ENCODE measurements around the gene MICAL3.
"Not testable (repeated sequence)": the region's sequence is repeated elsewhere in the genome, so short reads cannot be mapped to it uniquely, and the experiment has no call there.

The MICAL3 gene, protein sequence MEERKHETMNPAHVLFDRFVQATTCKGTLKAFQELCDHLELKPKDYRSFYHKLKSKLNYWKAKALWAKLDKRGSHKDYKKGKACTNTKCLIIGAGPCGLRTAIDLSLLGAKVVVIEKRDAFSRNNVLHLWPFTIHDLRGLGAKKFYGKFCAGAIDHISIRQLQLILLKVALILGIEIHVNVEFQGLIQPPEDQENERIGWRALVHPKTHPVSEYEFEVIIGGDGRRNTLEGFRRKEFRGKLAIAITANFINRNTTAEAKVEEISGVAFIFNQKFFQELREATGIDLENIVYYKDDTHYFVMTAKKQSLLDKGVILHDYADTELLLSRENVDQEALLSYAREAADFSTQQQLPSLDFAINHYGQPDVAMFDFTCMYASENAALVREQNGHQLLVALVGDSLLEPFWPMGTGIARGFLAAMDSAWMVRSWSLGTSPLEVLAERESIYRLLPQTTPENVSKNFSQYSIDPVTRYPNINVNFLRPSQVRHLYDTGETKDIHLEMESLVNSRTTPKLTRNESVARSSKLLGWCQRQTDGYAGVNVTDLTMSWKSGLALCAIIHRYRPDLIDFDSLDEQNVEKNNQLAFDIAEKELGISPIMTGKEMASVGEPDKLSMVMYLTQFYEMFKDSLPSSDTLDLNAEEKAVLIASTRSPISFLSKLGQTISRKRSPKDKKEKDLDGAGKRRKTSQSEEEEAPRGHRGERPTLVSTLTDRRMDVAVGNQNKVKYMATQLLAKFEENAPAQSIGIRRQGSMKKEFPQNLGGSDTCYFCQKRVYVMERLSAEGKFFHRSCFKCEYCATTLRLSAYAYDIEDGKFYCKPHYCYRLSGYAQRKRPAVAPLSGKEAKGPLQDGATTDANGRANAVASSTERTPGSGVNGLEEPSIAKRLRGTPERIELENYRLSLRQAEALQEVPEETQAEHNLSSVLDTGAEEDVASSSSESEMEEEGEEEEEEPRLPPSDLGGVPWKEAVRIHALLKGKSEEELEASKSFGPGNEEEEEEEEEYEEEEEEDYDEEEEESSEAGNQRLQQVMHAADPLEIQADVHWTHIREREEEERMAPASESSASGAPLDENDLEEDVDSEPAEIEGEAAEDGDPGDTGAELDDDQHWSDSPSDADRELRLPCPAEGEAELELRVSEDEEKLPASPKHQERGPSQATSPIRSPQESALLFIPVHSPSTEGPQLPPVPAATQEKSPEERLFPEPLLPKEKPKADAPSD (N-terminal part only)

DNA sequence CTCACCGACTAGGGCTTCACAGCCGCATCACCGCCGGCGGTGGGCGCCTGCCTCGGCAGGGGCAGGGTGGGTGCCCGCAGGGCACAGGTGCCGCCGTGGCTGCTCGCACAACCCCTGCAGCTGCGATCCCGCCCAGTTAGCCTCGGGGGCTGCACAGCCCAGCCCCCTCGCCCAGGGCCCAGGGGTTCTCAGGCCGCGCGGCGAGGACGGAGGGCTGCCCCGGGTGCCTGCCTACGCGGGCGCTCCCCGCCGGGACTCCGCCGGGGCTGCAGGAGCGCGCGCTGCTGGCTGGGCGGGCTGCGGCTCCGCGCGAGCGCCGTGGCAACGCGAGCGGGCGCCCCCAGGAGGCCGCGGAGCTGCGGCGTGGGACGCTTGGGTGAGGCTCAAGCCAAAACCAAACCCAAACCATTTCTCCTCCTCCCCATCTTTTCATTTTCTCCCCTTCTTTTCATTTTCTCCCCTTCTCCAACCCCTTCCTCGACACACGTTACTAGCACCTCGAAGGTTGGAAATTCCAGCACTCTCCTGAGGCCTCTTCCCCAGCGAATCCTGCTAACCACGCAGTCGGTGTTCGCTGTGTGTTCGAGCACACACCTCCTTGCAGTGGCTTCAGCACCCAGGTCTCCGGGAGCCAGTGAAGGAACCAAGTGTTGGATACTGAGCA is at the start of gene MICAL3:
Gene MICAL3 (minus strand): TSS at position 286 of the 664 bp plus-strand sequence. CDS start 117,749 bp downstream, outside the sequence.
- DNase-seq = no peak

DNA sequence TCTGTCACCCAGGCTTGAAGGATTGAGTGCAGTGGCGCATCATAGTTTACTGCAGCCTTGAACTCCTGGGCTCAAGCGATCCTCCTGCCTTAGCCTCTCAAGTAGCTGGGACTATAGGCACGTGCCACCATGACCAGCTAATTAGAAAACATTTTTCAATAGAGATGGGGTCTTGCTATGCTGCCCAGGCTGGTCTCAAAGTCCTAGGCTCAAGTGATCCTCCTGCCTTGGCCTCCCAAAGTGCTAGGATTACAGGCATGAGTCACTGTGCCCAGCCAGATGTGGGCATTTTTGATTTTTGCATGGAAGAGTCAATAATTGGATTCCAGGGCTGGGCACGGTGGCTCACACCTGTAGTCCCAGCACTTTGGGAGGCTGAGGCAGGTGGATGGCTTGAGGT is 49.6 kb upstream of the MICAL3 start:
- DNase-seq = not testable (repeated sequence)

DNA sequence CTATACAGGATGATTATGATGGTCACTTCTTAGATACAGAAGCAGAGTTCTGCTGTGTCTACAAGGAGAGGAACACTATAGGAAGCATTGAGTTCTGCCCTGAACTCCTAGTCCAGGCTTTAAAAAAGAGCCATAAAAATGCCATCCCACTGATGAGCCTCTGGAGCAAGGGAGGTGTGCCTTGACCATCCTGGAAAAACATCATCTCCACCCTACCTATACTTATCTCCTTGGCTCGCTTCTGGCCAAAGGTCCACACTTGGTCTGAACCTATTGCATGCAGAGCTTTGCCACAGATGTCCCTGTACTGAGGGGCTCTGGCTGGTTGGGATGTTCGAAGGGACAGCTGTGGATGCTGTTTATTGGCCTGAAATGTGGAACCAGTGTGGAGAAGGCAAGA is 49.1 kb upstream of the MICAL3 start:
- no peak for DNase-seq

DNA sequence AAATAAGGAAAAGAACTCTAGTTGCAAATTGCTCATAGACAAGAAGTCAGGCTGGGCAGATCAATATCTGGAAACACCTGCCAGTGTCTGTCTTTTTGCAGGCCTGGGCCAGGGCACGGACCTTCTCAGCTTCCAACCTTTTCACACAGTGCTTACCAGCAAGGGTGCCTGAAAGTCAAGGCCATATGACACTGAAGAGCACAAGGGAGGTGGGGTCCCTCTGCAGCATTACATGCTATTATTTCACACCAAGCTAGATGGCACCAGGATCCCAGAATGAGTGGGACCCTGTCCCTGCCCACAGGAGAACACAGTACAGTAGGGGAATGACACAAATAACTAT is 47.6 kb upstream of the MICAL3 start:
- DNase-seq = no peak

DNA sequence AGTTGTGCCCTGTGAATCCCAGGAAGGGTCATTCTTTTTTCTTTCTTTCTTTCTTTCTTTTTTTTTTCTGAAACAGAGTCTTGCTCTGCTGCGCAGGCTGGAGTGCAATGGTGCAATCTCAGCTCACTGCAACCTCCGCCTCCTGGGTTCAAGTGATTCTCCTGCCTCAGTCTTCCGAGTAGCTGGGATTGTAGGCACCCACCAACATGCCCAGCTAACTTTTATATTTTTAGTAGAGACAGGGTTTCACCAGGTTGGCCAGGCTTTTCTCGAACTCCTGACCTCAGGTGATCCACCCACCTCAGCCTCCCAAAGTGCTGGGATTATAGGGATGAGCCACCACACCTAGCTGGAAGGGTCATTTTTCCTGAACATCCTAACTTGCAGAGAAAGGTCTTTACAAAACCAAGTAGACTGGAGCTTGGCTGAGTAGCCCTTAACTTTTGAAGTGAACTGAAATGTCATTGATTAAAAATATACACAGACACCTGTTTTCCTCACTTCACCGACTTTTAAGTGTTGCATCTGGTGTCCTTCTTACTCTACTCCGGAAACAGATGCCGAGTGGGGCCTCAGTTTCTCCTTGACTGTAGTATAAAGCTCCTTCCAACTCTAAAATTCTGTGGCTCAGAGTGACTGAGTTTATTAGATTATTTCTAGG is 47.1 kb upstream of the MICAL3 start:
- not testable (repeated sequence) for DNase-seq

DNA sequence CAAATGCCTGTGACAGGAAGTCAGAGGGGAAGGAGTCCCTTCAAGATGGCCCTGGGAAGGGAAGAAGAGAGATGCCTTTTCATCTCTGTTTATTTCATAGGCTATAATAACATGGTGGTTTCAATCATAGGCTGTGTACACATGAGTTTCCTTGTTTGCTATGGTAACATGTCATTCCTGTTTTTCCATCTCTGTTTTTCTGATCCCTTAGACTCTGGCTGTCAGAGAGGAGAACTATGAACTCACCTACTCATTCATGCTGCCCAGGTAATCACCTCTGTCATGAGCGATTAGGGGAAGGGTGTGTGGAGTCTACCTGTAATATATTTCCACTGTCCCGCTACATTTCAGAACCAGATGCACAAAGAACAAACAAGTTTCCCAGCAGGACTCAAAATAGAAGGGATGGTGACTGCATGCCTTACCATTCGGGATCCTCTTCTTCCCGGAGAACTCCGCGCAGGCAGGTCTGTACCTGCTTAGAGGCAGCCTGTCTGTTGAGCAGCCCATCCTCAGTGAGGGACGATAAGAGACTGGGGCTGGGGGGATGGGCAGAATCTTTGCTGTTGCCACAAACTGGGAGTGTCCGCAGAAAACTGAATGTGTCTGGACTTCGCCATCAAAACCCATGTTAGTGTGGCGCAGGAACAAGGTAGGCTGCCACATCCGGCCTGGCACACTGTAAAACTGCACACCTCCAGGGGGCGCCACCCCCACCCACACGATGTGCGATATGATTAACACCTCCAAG is 46.4 kb upstream of the MICAL3 start:
- DNase-seq = no peak

DNA sequence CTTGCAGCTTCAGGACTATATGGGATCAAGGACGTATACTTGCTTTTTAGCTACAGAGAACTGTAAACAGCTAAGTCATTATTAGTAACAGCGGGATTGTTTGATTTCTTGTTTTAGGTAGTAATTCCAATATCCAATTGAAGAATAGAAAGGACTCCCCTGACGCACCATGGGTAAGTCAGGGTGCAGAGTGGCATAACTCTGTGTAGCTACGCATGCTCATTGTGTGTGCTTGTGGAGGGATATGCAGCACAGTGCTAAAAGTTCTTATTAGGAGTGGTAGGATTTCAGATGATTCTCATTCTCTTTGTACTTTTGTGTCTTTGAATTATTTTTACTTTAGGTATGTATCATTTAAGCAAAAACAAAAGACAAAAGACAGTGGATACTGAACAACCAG is 45.7 kb upstream of the MICAL3 start:
- DNase-seq = no peak

DNA sequence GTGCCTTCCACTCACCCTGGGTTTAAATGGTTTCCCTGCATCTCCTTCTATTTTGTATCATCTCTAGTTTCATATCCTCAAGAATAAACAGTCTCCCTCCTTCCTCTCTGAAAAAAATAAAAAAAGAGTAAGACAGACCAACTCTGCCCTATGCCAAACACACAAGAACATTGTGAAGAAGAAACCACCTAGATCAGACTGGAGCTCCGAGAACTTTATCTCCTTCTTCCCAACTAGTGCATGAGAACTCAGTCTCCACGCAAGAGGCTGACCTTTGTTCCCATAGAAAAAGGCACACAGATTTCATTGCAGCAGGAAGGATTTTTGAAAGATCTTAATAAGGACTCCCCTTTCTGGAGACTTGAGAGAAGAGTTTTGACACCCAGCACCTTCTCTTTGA is 44.7 kb upstream of the MICAL3 start:
- no peak for DNase-seq

DNA sequence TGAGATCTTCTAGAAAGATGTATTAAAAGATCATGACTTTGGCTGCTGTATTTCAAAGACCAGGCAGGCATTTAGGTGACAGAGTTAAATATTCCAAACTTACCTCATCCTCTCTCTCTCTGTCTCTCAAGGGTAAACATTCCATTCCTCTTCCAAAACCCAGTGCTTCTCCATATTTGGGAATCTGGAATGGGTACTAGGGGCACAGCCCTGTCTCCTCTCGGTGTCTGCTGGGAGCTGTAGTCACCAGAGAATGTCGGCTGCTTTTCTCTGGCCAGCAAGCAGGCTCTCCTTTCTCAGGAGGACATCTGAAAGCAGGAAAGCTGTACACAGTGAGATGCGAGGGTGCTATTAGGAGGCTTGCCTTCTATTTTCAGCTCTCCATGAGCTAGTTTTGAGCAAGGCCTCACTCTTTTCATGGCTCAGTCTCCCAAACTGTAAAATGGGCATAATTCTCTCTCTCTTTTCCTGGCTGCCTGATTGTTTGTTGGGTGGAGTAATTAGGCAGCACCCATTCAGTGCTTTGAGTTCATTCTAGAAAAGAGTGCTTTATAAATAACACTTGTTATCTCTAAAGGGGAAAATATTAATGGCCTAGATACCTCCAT is 44.1 kb upstream of the MICAL3 start:
- DNase-seq = no peak

DNA sequence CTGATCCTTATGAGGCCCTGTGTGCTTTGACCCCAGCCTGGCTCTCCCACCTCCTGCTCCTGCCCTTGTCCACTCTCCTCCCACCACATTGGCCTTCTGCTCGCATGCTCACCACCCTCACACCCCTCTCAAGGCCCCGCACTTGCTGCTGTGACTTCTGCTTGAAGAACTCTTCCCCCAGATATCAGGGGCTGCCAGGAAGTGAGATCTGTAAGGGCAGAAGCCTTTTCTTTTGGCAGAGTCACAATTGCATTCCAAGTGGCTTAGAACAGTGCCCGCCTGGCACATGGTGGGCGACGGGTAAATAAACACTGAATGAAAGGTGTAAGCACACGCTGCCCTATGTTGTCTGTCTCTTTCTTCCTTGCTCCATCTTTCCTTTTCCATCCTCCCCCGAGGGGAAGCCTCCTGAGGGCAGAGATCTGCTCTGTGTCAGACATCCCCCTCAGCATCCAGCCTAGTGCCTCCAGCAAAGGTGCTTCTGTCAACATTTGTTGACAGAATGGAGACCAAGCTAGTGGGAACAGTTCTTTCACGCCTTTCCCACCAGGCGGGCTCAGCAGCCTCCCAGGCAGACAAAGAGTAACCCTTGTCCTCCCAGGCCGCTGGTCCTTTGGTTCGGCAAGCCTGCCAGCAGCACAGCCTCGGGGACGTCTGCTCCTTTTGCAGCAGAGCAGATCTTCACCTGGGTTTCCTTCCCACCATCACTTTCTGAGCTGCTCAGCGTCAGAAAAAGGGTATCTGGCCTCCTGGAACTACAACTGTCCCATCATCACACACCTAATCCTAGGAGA is 43.4 kb upstream of the MICAL3 start:
- DNase-seq = no peak

DNA sequence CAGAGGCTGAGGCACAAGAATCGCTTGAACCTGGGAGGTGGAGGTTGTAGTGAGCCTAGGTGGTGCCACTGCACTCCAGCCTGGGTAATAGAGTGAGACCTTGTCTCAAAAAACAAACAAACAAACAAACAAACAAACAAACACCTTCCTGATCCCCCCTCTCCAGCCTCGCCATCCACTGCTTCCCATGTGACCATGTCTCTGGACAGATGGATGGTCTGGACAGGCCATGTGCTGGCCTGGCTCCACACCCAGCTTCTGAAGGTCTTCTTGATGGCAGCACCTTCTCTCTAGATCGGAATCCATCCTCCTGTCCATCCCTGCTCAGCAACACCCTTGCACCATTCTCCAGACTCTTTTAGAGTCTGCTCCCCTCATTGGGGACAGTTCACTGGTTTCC is 42.8 kb upstream of the MICAL3 start:
- DNase-seq = no peak

DNA sequence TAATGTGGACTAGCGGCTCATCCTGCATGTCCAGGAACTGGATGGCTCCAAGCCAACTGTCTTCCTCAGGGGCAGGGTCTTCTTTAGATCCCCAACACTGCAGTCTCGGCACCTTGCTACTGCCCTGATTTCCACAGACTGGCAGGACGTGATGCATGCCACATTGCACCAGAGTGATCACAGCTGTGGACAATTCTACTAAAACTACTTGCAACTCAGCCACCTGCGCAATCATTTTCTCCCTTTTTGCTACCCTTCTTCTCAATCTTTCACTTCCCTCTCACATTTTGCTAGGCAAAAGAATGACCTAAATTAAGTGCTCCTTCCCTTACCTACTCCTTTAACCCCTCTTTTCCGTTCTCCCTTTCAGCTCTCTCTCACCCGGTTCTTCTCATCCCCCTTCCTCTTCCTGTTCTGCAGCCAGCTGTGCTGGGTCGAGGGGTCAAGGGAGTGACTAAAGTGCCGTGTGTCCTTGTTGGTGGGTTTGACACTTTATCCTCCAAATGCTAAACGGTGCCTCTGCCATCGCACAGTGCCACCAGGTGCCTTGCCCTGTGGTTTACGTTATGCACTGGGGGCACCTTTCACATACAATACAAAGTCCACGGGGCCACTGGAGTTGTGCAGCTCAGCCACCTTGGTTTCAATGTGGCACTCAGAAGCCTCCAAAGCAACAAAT is 42.0 kb upstream of the MICAL3 start:
- no peak for DNase-seq

DNA sequence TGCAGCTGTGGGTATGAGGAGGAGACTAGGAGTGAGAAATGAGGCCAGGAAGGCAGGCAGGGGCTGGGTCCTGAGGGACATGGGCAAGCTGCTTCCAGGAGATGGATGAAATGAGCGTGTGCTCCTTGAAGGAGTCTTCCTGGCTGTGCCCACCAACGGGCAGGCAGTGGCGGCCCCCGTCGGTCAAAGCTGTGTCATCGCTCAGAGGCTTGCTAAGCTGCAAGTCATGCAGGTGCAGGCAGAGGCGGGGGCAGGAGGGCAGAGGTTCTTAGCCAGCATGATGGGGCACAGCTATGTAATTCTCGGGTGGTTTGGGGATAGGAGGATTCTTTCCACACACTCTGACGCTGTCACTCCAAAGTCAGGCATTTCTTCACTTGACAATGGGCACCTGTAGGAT is 40.9 kb upstream of the MICAL3 start:
- no peak for DNase-seq

DNA sequence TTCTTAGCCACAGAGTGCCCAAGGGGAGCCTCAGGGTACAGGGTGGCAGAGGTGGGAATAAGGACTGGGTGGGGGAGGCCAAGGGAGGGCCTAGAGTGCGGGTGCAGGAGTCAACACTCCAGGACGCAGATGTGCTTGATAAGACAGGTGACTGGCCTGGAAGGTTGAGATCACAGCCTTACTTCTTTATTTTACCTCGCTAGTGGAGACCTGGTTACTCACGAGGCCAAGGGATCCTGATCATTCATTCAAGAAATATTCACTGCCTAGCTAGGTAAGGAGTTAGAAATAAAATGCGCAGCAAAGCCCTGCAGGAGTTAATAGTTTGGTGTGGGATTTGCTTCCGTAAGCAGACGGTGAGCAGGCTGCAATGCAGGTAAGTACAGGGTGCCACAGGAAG is 40.3 kb upstream of the MICAL3 start:
- no peak for DNase-seq

DNA sequence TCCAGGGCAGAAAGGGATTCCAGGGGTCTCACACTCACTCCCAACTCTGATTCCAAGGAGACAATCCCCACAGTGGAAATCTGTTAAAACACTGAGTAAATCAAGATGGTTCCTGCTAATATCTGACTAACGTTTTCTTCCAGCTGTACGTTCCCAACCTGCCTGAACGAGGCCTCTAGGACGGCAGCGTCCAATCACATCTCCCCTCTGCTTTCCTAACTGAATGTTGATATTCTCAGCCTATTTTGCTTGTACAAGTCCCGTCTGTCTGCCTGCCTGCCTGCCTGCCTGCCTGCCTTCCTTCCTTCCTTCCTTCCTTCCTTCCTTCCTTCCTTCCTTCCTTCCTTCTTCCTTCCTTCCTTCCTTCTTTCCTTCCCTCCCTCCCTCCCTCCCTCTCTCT is 39.4 kb upstream of the MICAL3 start:
- DNase-seq = not testable (repeated sequence)

DNA sequence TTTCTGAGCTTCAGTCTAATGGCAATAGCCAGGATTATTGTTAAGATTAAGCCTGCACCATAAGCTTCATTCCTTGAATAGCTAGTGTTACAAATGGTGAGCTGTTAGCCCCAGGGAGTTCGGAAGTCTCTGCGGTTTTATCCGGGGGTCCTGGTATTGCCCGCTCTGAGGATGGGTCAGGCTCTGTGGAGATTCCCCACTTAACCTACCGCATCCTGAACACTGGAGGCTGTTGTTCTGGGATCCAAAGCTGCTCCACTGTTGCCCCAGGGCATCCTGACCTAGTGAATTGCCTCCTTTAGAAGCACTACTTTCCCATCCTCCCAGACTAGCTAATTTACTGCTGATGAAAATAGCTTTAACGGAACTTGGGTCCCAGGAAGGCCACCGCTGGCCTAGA is 38.9 kb upstream of the MICAL3 start:
- no peak for DNase-seq

DNA sequence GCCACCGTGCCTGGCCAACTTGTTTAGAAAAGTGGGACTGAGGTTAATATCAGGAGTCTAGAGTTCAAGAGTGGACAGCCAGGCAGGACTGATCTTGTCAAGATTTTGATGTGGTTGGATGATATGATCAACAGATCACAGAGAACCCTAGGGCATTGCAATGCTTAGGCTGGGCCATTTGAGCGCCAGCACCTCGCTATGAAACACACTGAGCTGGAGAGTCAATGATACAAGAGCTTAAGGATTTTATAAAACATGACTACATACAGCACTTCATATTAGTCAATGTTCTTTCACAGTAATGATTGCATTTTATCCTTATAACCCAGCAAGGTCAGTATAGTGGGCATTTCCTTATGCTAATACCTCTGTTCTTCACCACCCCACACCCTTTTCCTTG is 38.1 kb upstream of the MICAL3 start:
- DNase-seq = no peak

DNA sequence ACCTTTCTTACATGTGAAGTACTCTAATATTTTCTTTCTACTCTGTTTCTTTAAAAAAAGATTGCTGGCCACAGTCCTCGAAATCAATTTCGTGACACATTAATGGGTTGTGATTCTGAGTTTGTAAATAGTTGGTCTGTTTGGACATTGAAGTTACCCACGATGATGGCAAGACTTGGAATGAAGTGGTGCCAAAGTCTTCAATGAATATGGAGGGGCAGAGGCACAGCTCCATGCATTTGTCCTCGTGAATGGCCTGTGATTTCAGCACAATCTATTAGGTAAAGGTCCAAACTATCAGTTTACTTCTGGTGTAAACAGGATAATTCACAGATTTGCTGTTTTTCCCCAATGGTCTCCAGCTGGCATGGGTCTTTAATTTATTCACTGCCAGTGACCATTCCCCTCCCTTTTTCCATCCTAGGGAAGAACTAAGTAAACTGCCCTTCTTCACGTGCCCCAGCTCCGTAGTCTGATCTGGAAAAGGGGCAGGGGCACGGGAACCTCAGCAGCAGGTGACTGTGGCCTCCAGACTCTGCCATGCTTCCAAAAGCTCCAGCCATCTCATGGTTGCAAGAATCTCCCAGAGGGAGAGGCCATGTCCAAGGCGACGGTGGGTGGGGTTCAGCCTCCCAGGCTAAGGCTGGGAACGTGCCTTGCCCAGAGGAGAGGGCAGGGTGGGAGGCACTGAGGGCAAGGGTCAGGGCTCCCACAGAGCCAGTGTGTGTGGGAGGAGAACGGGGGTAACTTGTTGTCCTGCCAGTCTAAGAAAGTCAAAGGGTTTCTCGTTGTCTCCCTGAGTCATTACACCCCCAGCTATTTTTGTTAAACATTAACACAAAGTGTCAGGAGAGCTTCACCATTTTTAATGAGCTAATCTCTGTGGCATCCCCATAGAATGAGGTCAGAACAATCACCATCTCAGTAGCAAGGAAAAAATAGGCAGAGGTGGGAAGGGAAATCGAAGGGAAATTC is 36.6 kb upstream of the MICAL3 start:
- DNase-seq = no peak

Measured in NCI-H524 treated with DMSO at 0.1 percent for 48 hours (cell line).